Activated gamma-delta T cell treated with Interleukin-2 at 50 U/mL for 16 hours (primary cell): ENCODE data around the gene FABP6.
"Not testable (repeated sequence)": the region's sequence is repeated elsewhere in the genome, so short reads cannot be mapped to it uniquely, and the experiment has no call there.

ENCODE experiments used
- DNase-seq: peaks from one replicate; pipeline ENCODE4 v3.0.0-alpha.2; 2020

The FABP6 gene, protein sequence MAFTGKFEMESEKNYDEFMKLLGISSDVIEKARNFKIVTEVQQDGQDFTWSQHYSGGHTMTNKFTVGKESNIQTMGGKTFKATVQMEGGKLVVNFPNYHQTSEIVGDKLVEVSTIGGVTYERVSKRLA

DNA sequence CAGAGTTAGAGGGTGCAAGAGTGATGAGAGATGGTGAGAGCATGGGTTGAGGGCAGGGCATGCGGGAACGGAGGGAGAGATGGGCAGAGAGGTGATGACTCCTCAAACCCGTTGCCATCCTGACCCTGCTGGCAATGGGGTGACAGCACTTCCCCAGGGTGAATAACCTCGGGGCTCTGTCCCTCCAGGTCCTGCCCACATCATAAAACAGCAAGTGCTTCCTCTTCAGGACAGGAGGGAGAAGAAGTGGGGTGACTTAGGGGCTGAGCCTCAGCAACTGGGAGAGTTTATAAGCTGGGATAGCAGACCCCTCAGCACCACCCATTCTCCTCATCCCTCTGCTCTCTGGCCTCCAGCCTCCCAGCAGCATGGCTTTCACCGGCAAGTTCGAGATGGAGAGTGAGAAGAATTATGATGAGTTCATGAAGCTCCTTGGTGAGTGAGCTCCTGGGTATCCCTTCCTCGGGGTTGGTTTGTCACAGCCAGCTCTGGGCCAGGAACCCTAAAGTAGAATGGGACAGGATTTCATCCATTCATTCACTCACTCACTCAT lies at the start of gene FABP6:
Gene FABP6 (plus strand): TSS at position 317 of the 553 bp plus-strand sequence. CDS start 52 bp downstream, at position 369.
- no peak for DNase-seq

- no peak for DNase-seq
These were observed 48.4 kb upstream of the FABP6 start for GRCh38 chr5:160180931-160181330.

- DNase-seq, result no peak
These were observed 47.2 kb upstream of the FABP6 start for GRCh38 chr5:160181965-160182622.

GRCh38 chr5:160183075-160183474 lies 46.2 kb upstream of the FABP6 start:
- no peak for DNase-seq

- no peak for DNase-seq
These were observed 43.5 kb upstream of the FABP6 start for GRCh38 chr5:160185626-160186360.

DNA sequence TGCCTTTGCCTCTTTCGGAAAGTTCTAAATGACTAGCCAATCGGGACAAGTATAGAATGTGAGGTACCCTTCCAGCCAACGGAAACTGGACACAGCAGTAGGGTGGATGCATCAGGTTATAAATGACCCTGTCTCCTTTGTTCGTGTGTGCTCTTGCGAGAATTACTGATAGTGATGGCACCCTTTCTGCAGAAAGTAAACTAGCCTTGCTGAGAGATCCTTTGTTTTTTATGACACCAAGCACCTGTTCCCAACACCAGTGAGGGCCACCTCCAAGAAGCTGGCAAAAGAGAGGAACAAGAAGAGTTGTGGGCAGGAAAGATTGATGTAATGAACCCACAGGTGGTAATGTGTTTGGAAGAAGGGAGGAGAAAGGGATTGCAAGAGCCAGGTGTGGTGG lies 42.8 kb upstream of the FABP6 start:
- DNase-seq, result no peak

GRCh38 chr5:160187091-160187490 lies 42.2 kb upstream of the FABP6 start:
- DNase-seq, result no peak

- DNase-seq, result no peak
These were observed 40.9 kb upstream of the FABP6 start for GRCh38 chr5:160188141-160189015.

- no peak for DNase-seq
These were observed 36.9 kb upstream of the FABP6 start for GRCh38 chr5:160192424-160192823.

- not testable (repeated sequence) for DNase-seq
These were observed 36.2 kb upstream of the FABP6 start for GRCh38 chr5:160193076-160193475.

DNA sequence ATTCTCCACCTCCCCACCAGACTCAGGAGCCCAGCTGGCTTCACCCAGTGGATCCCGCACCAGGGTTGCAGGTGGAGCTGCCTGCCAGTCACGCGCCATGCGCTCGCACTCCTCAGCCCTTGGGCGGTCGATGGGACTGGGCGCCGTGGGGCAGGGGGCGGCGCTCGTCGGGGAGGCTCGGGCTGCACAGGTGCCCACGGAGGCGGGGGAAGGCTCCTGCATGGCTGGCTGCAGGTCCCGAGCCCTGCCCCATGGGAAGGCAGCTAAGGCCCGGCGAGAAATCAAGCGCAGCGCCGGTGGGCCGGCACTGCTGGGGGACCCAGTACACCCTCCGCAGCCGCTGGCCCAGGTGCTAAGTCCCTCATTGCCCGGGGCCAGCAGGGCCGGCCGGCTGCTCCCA lies 35.5 kb upstream of the FABP6 start:
- DNase-seq, result not testable (repeated sequence)

- no peak for DNase-seq
These were observed 31.8 kb upstream of the FABP6 start for GRCh38 chr5:160197341-160198144.

DNA sequence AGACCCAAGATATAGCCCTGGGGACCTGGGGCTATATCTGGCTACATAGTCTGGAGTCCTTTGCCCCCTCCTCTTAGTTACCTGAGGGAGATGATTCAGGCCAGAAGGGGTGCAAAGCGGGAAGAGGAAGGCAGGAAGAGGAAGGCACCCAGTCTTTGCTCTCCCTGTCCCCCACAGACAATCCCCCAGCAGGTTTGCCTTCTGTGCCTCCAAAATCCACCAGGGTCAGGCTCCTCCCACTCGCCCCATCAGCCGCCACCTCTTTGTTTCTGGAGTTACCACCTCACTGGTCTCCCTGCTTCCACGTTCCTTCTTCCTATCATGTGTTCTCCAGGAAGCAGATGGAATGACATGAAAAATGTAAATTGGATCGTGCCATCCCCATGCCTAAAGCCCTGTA lies 31.2 kb upstream of the FABP6 start:
- DNase-seq, result no peak

DNA sequence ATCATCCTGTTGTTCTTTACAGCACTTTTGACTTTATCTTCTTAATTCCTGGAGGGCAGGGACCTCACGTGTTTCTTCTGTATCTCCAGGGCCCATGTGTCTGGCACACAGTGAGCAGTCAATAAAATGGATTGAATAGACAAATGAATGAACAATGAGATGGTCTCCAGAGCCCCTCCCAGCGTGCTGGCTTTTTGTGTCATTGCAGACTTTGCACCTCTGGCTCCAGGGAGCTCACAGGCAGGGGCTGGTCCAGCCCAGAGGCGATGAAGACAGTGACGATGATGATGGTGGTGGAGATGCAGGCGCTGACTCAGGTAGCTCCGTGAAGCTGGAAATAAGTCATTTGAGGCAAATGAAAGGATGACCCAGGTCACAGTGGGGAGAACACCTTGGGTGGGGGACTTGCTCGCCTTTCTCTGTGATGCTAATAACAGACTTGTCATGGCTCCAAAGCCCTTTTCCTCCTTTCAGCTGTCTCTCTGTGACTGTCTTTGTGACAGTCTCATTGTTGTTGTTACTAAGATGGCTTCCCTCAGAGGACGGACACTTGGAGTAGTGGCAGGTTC lies 30.4 kb upstream of the FABP6 start:
- no peak for DNase-seq

DNA sequence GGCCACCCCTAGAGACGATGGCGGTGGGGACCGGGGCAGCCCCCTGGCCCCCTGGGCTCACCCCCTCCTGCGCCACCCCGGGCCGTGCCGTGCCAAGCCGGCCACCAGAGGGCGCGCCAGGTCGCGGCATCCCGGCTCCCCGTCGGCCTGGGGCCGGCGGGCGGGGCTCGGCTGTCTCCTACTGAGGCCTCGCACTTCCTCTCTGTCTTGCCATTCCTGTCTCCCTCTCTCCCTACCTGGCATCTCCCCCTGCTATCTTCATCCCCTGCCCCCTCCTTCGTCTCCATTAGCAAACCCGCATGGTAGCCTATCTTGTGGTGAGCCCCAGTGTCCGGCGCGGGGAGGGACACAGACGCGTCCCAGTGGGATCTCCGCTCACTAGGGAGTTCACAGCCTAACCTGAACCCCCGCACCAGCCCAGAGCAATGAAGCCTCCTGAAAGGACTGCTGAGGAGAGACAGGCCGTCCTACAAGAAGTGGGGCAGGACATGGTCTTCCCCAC lies 29.8 kb upstream of the FABP6 start:
- DNase-seq, result peak; percentile 68

GRCh38 chr5:160207061-160207460 lies 22.2 kb upstream of the FABP6 start:
- DNase-seq, result no peak

- DNase-seq, result no peak
These were observed 19.4 kb upstream of the FABP6 start for GRCh38 chr5:160209917-160210316.

DNA sequence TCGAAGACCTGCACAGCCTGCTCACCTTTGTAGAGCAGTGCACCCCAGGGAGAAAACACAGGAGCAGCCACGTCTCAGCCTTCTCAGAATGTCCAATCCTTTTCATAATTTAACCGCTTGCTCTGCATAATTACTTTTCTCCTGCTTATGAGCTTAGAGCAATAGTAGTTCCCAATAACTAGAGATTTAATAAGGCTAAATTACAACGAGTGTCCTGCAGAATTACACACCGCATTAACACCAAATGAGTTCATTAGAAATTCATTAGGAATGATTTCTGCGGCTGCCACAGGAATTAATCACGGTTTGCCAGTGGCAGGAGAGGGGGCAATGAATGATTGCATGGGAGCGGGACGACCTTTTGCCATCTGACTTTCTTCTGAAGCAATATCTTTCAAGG lies 18.7 kb upstream of the FABP6 start:
- no peak for DNase-seq

DNA sequence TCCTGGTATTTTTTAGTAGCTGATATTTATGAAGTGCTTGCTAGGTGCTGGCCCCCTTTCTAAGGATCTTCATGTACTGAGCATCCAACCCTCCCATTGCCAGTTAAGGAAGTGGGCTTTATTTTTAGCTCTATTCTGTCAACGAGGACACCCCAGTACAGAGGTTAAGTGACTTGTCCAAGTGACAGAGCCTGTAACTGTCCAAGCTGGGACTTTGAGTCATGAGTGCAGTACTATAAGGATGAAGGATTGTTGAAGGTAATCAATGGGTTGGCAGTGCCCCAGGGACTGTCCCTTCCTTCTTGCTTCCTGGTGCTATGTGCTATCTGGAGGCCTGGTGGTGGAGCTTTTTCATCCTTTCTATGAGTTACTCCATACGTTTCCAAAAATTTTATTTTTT lies 18.0 kb upstream of the FABP6 start:
- no peak for DNase-seq

DNA sequence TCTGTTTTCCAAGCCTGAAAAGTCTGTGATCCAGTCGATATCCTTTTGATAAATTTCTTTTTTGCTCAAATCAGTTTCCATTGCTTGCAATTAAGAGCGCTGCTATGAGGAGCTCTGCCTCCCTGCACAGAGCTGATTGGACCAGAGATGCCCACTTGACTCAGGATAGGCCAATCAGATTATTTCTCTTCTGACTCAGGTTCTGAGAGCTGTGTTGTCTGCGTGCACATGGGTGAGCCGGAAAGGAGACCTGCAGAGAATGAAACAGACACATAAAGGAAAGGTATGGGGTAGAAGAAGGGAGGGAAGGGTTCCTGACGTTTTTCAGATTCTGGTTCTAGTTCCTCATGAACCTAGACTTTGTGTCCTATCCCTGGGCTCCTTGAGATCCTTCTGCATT lies 15.8 kb upstream of the FABP6 start:
- DNase-seq, result no peak

- no peak for DNase-seq
These were observed 9.9 kb upstream of the FABP6 start for GRCh38 chr5:160219356-160219755.

- DNase-seq, result no peak
These were observed 8.2 kb upstream of the FABP6 start for GRCh38 chr5:160221082-160221481.
